Measurements from ENCODE around the gene RNASE2.
"Not testable (repeated sequence)": the region's sequence is repeated elsewhere in the genome, so short reads cannot be mapped to it uniquely, and the experiment has no call there.

RNASE2 gene

GRCh38 chr14:20985650-20986049, 30.4 kb downstream of the RNASE2 start:
- DNase-seq, result not testable (repeated sequence)

DNA sequence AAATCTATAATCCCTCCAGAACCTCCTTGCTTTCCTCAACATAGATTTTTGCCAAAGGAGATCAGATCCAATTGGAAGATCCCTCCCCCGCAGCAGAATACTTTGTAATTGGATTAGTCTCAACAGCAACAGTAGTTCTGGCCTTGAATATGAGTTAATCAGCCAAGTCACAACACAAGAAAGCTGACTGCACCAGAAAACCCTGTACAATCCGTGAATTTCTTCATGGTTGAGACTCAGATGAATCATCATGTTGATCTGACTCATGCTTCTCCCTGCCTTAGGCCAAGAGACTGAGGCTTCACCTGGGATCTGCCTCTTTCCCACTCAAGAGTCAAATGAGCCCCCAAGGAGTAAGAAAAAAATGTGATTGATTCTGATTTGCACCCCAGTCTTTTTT, 31.5 kb downstream of the RNASE2 start:
- no peak for DNase-seq

- no peak for DNase-seq
Measured at GRCh38 chr14:20988717-20989470, 33.6 kb downstream of the RNASE2 start.

- no peak for DNase-seq
Measured at GRCh38 chr14:20989471-20989786, 34.1 kb downstream of the RNASE2 start.

DNA sequence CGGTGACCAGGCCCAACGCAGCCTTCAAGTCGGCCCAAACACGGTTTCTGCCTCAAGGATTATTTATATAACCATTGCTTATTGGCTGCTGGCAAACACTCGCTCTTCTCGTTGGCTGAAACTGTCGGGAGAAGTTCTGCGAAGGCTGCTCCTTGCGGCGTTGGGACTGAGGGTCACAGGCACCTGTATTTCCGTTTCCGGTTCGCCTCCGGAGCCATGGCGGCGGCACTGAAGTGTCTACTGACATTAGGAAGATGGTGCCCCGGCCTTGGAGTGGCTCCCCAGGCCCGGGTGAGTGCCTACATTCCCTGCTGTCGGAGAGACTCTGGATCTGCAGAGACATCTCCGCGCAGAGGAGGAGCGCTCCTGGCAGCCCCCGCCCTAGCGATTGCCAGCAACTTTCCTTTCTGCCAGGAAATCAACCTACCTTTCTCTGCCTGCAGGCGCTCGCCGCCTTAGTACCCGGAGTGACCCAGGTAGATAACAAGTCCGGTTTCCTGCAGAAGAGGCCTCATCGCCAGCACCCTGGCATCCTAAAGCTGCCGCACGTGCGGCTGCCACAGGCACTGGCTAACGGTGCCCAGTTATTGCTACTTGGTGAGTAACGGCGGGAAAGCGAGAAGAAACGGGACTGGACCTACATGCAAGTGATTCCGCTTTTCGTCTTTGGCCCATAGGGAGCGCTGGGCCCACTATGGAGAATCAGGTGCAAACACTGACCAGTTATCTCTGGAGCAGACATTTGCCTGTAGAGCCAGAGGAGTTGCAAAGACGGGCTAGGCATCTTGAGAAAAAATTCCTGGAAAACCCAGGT, 34.7 kb downstream of the RNASE2 start, which contains the start of gene METTL17:
Gene METTL17 (plus strand): TSS at position 194 of the 814 bp plus-strand sequence. CDS start 23 bp downstream, at position 217.
- peak; percentile 79 for DNase-seq

DNA sequence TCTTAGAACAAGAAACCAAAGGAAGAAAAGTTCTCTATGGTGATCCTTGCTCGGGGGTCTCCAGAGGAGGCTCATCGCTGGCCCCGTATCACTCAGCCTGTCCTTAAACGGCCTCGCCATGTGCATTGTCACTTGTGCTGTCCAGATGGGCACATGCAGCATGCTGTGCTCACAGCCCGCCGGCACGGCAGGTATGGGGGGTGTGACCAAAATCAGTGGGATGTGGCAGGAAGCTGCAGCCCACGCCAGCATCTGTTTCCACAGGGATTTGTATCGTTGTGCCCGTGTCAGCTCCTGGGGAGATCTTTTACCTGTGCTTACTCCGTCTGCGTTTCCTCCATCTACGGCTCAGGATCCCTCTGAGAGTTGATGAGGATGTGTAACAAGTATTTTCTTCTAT, 41.2 kb downstream of the RNASE2 start:
- no peak for DNase-seq

GRCh38 chr14:20997115-20997514, 41.8 kb downstream of the RNASE2 start:
- DNase-seq, result no peak

- no peak for DNase-seq
Measured at GRCh38 chr14:20997564-20997963, 42.3 kb downstream of the RNASE2 start.

- no peak for DNase-seq
Measured at GRCh38 chr14:20998139-20998538, 42.9 kb downstream of the RNASE2 start.

GRCh38 chr14:20998674-20999366, 43.5 kb downstream of the RNASE2 start, which contains the start of gene SLC39A2:
Gene SLC39A2 (plus strand): TSS chr14:20999293. CDS start chr14:20999447, 154 bp downstream.
- no peak for DNase-seq

DNA sequence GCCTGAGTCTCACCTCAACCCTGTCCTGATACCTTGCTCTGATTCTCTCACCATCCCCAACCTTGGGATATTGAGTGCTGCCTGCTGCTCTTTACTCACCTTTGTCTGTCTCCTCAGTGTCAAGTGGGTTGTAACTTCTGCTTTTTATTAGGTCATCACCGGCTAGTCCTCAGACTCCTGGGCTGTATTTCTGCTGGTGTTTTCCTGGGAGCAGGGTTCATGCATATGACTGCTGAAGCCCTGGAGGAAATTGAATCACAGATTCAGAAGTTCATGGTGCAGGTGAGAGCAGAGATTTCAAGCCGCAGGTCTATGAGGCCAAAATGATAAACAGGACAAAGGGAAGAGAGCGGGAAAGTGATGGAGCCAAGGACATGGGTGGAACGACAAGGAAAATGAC, 44.3 kb downstream of the RNASE2 start:
- DNase-seq, result no peak

DNA sequence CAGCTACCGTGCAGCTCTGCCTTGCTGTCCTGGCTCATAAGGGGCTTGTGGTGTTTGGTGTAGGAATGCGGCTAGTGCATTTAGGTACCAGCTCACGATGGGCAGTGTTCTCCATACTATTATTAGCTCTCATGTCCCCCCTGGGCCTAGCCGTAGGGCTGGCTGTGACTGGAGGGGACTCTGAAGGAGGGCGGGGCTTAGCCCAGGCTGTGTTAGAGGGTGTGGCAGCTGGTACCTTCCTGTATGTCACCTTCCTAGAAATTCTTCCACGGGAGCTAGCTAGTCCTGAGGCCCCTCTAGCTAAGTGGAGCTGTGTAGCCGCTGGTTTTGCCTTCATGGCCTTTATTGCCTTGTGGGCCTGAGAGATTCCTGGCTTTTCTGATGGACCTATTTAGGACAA, 45.9 kb downstream of the RNASE2 start:
- DNase-seq, result no peak

DNA sequence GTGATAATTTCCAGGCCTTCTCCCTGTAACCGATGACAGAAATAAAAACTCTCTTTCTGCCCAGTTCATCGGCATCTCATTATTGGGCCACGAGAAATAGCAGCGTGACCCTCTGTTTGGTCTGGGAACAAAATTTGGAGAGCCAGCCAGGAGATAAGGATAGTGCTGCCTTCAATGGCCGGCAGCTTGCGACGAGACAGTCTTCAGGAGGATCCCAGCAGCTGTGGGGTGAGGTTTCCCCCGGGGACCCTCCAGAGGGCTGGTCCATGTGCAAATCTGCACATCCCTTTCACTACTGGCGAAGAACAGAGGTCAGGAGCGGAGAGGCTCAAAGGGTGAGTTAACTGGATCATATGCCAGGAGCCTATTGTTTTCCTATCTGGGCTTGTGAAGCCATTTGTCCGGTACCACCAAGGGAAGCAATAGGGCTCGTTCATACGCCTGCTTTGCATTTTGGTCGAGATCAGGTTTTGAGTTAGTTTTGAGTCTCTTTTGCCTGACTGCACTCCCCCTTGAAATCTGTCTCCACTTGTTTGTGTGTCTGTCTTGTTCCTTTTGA, 48.6 kb downstream of the RNASE2 start:
- no peak for DNase-seq

Data from DMS153 (cell line).